B cell (primary cell): ENCODE results near the gene FARP2. TPM values are rescaled to one million over a fixed set of nuclear protein-coding genes. Genes with fewer than 3 reads are reported as not detected.

Experiments used
- ATAC-seq: fragments of 200-7000 bp; cut with Tn5 transposase; one replicate; pipeline ENCODE4 v1.10.0; 2021; ENCODE audit warnings: low read depth, mild to moderate bottlenecking, moderate number of reproducible peaks, moderate library complexity
- CTCF ChIA-PET: fragments of 350-600 bp; sonication (Branson Sonifier 250); formaldehyde crosslinking; loops from one replicate; lab custom pipeline; 2021; ENCODE audit warnings: antibody characterized with exemption, inconsistent platforms; lab: Charles Lee
- POLR2A ChIA-PET: fragments of 350-600 bp; sonication (Branson Sonifier 250); formaldehyde crosslinking; loops from one replicate; lab custom pipeline; 2021; ENCODE audit warnings: antibody characterized with exemption; lab: Charles Lee
- DNase-seq: peaks from one replicate; pipeline ENCODE4 v3.0.0; 2013
- H2AFZ ChIP-seq: 2 replicates; pipeline ENCODE4 v1.6.1; 2012; ENCODE audit warnings: mild to moderate bottlenecking, low read depth, low read length; ENCODE audit not compliant: insufficient read depth, poor library complexity, severe bottlenecking
- H3K27ac ChIP-seq, 2 donors: 1 replicate in 1 of 2; 2 replicates in 1 of 2; pipeline ENCODE4 v1.5.1; 2012 to 2013; ENCODE audit warnings: low read length in 2 of 2, mild to moderate bottlenecking in 2 of 2, moderate library complexity in 1 of 2
- H3K27me3 ChIP-seq, 4 experiments: fragments of 200-600 bp in 1 of 4; sonication (generic) in 1 of 4; replicated peaks in 1 of 4; 1 replicate in 2 of 4; 2 replicates in 2 of 4; pipeline versions ENCODE4 v1.6.1 to v1.7.0; 2013 to 2016; ENCODE audit warnings: low read length in 3 of 4, mild to moderate bottlenecking in 2 of 4, mixed read lengths in 1 of 4, moderate library complexity in 1 of 4; ENCODE audit not compliant: insufficient read depth in 4 of 4, control insufficient read depth in 3 of 4; ENCODE audit errors: control extremely low read depth in 1 of 4
- H3K36me3 ChIP-seq, 2 experiments: replicated peaks in 1 of 2; 1 replicate in 1 of 2; 2 replicates in 1 of 2; pipeline versions ENCODE4 v1.6.1 to v1.7.1; 2013; ENCODE audit warnings: low read length in 1 of 2; ENCODE audit not compliant: insufficient read depth in 2 of 2, control insufficient read depth in 1 of 2; ENCODE audit errors: control extremely low read depth in 1 of 2, extremely low read depth in 1 of 2
- H3K4me1 ChIP-seq, 2 donors: fragments of 200-600 bp in 1 of 2; sonication (generic) in 1 of 2; 1 replicate in 1 of 2; 2 replicates in 1 of 2; pipeline versions ENCODE4 v1.5.1 to v1.6.1; 2013 to 2017; ENCODE audit warnings: low read length in 2 of 2; ENCODE audit not compliant: control insufficient read depth in 2 of 2, insufficient read depth in 2 of 2
- H3K4me2 ChIP-seq: replicated peaks from 2 replicates; pipeline ENCODE3; 2012; ENCODE audit warnings: mild to moderate bottlenecking, low read depth, low read length; ENCODE audit not compliant: poor library complexity, severe bottlenecking
- H3K4me3 ChIP-seq, 5 experiments: fragments of 200-600 bp in 1 of 5; sonication (generic) in 1 of 5; 1 replicate in 3 of 5; 2 replicates in 2 of 5; pipeline versions ENCODE4 v1.5.1 to v1.7.0; 2011 to 2016; ENCODE audit warnings: low read length in 4 of 5, mild to moderate bottlenecking in 4 of 5, low read depth in 2 of 5, control low read depth in 1 of 5, moderate library complexity in 1 of 5; ENCODE audit not compliant: insufficient read depth in 1 of 5; ENCODE audit errors: control extremely low read depth in 1 of 5, extremely low read depth in 1 of 5
- H3K79me2 ChIP-seq: fragments of 200-600 bp; sonication (generic); one replicate; pipeline ENCODE4 v1.6.0; 2016; ENCODE audit warnings: low read length; ENCODE audit not compliant: control insufficient read depth, insufficient read depth
- H3K9ac ChIP-seq: fragments of 200-600 bp; sonication (generic); 2 replicates; pipeline ENCODE4 v1.6.1; 2017; ENCODE audit warnings: mild to moderate bottlenecking, low read length, moderate library complexity
- H3K9me3 ChIP-seq, 3 donors: one replicate each; pipeline versions ENCODE4 v1.6.1 to v1.7.1; 2013; ENCODE audit warnings: low read length in 2 of 3; ENCODE audit not compliant: control insufficient read depth in 2 of 3, insufficient read depth in 1 of 3; ENCODE audit errors: control extremely low read depth in 1 of 3
- H4K20me1 ChIP-seq: 2 replicates; pipeline ENCODE4 v1.6.0; 2012; ENCODE audit warnings: mild to moderate bottlenecking, low read length; ENCODE audit not compliant: insufficient read depth, control insufficient read depth, poor library complexity, severe bottlenecking
- H3K27ac Mint-ChIP-seq: one replicate; pipeline ENCODE4 v1.8.0; 2021; ENCODE audit warnings: mixed read lengths
- H3K27me3 Mint-ChIP-seq: one replicate; pipeline ENCODE4 v1.8.0; 2021; ENCODE audit warnings: mixed read lengths
- H3K4me1 Mint-ChIP-seq: one replicate; pipeline ENCODE4 v1.8.0; 2021; ENCODE audit warnings: mixed read lengths
- H3K4me3 Mint-ChIP-seq: one replicate; pipeline ENCODE4 v1.8.0; 2021; ENCODE audit warnings: mixed read lengths
- H3K9me3 Mint-ChIP-seq: one replicate; pipeline ENCODE4 v1.8.0; 2022; ENCODE audit warnings: mixed read lengths; ENCODE audit not compliant: insufficient read depth
- EZH2 ChIP-seq: IDR thresholded peaks from 2 replicates; pipeline ENCODE4 v1.6.1; 2012; ENCODE audit warnings: borderline replicate concordance, low read depth, mild to moderate bottlenecking, moderate library complexity, low read length; ENCODE audit not compliant: insufficient read depth, poor library complexity, severe bottlenecking
- WGBS: methylation state at CpG from one replicate; pipeline ENCODE4 v1.1.5; 2013; ENCODE audit warnings: missing lambda C conversion rate; ENCODE audit not compliant: insufficient coverage; 5-methylcytosine and 5-hydroxymethylcytosine counted together
- intact Hi-C: fragments of 100-400 bp; cut with micrococcal nuclease; formaldehyde crosslinking; loops from one replicate; pipeline ENCODE4 v1.10.0; 2022
- polyA plus RNA-seq: library from polyadenylated mRNA; depleted of rRNA; stranded (reverse); fragments of >200 nt; gene quantifications from 2 replicates; pipeline ENCODE4 v1.2.3, GENCODE V29; 2012
- total RNA-seq, 2 donors: library from RNA; stranded (reverse); fragments of 120-200 nt in 1 of 2; gene quantifications; 1 replicate in 1 of 2; 2 replicates in 1 of 2; pipeline versions ENCODE4 v1.2.3 to v1.2.4, GENCODE V29; 2013 to 2022
- TF ChIP-seq, protein P1 (sequence below): fragments of 200-600 bp; IDR thresholded peaks from one replicate; pipeline ENCODE4 v1.8.0; 2022; ENCODE audit warnings: antibody characterized with exemption, mild to moderate bottlenecking

The FARP2 gene
- total and polyA plus RNA-seq, 2 donors (not counting 1 experiment from before 2014, with no cell fraction given): 37.1 to 114 TPM

DNA sequence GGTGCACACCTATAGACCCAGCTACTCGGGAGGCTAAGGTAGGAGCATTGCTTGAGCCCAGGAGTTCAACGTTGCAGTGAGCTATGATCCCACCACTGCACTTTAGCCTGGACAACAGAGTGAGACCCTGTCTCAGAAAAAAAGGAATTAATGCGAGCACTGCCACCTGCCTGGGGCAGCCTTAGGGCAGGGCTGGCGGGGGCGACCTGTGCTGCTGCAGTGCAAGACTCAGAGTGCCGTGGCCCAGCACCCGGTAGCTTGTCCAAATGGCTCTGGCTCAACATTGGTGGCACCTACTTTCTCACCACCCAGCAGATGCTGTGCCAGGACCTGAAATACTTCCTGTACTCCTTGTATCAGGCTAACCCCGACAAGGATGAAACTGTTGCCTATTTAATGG, 122.1 kb downstream of the FARP2 start:
- Histone ChIP-seq H2AFZ (no peak overlapping the region), H3K79me2 (no peaks in the 10 kb centered on the region), H4K20me1 (peaks cover 6% of the 10 kb centered on the region), H3K9me3 (no peaks in the 10 kb centered on the region), H3K36me3 (peaks cover 0 to 41% of the 10 kb centered on the region in 2 experiments), H3K9ac (no peak overlapping the region), H3K27ac (no peak overlapping the region), H3K4me1 (no peaks in the 10 kb centered on the region), H3K4me3 (no peak overlapping the region), H3K27me3 (no peaks in the 10 kb centered on the region), H3K4me2 (no peak overlapping the region)
- DNase-seq (no peak), ATAC-seq (no peak)
- H3K9me3 Mint-ChIP-seq: no peaks in the 10 kb centered on the region
- TF ChIP-seq, protein P1, sequence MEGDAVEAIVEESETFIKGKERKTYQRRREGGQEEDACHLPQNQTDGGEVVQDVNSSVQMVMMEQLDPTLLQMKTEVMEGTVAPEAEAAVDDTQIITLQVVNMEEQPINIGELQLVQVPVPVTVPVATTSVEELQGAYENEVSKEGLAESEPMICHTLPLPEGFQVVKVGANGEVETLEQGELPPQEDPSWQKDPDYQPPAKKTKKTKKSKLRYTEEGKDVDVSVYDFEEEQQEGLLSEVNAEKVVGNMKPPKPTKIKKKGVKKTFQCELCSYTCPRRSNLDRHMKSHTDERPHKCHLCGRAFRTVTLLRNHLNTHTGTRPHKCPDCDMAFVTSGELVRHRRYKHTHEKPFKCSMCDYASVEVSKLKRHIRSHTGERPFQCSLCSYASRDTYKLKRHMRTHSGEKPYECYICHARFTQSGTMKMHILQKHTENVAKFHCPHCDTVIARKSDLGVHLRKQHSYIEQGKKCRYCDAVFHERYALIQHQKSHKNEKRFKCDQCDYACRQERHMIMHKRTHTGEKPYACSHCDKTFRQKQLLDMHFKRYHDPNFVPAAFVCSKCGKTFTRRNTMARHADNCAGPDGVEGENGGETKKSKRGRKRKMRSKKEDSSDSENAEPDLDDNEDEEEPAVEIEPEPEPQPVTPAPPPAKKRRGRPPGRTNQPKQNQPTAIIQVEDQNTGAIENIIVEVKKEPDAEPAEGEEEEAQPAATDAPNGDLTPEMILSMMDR: no peak
- no peak for TF ChIP-seq EZH2
- intact Hi-C loops: no loop called here
- H3K27me3 Mint-ChIP-seq: no peaks in the 10 kb centered on the region
- ChIA-PET POLR2A (no interaction called here), CTCF (no interaction called here)
- no peak overlapping the region for H3K27ac Mint-ChIP-seq
- H3K4me1 Mint-ChIP-seq: no peaks in the 10 kb centered on the region
- WGBS: 98% methylated on average over 8 of the region's 8 CpGs
- no peak overlapping the region for H3K4me3 Mint-ChIP-seq

DNA sequence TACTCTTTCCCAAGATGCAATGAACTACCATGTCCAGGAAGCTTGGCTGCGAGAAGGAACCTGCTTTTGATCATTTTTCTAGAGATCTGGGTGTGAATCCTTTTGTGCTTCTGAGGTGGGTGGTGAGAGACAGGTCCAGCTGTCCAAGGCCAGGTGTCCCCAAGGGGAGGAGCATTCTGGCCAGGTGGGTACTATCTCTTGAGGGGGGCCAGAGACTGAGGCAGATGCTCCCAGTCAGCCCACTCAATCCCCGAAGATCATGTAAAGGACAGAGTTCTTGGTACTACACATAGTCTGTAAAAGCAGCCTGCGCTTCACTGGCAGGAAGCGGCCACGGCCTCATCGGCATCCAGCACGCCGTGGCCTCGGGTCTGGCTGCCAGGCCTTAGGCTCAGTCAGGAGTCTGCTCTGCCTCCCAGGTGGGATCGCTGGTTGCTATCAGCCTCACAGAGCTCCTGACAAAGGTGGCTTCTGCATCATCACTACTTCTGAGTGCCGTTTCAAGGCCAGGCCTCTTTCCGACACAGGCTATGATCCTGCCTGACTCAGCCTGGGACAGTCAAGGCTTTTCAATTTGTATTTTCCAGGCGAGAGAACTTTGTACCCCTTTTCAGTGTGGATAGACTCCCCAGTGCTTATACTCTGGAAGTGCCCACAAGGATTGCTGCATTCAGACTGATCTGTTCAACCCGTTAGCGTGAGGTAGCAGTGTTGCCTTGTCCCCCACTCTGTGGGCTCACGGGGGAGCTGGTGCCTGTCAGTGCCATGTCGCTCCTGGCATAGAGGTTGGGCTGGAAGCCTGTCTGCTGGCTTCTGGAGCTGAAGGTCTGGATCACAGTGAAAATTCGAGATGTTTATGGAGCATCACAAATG, 123.2 kb downstream of the FARP2 start:
- Histone ChIP-seq H3K36me3 (peaks cover 0 to 47% of the 10 kb centered on the region in 2 experiments), H3K79me2 (no peaks in the 10 kb centered on the region), H3K9me3 (no peaks in the 10 kb centered on the region), H3K27me3 (no peaks in the 10 kb centered on the region), H3K27ac (no peak overlapping the region), H4K20me1 (no peaks in the 10 kb centered on the region), H3K4me2 (no peak overlapping the region), H2AFZ (no peak overlapping the region), H3K9ac (no peak overlapping the region), H3K4me1 (no peaks in the 10 kb centered on the region), H3K4me3 (no peak overlapping the region)
- Mint-ChIP-seq H3K4me1 (no peaks in the 10 kb centered on the region), H3K27me3 (no peaks in the 10 kb centered on the region), H3K27ac (no peak overlapping the region), H3K9me3 (no peaks in the 10 kb centered on the region), H3K4me3 (no peak overlapping the region)
- DNase-seq: no peak
- POLR2A ChIA-PET: no interaction called here
- CTCF ChIA-PET: no interaction called here
- intact Hi-C loops: no loop called here
- TF ChIP-seq EZH2: no peak
- TF ChIP-seq, protein P1: no peak
- 95% methylated on average over 17 of the region's 18 CpGs for WGBS
- ATAC-seq: no peak
